ENCODE results near the gene CDCA4. TPM values are rescaled to one million over a fixed set of nuclear protein-coding genes. Genes with fewer than 3 reads are reported as not detected.

Gene CDCA4
- polyA plus RNA-seq, 1 of the 3 experiments (the other 2 are of a cell fraction) = 26.8 TPM

GRCh38 chr14:105041841-105042765 is 21.2 kb upstream of the CDCA4 start:
- ChIA-PET POLR2A (no interaction called here), CTCF (interaction anchor here (1.1 to 8.1 kb wide), 4 partner anchors 12 to 70 kb away, joined by 3 to 284 read pairs (median 33); partner anchors contain the start of gene AHNAK2)
- no peaks in the 10 kb centered on the region for H3K36me3 ChIP-seq (replicated peaks in 1 of 2; ENCODE audit: control insufficient read depth in 1 of 2, insufficient read depth in 2 of 2, low read length in 1 of 2)
- WGBS (ENCODE audit: low lambda C conversion rate) = 94% methylated on average over 22 of the region's 28 CpGs
- H3K27me3 ChIP-seq (ENCODE audit: insufficient read depth) = no peaks in the 10 kb centered on the region
- H3K4me2 ChIP-seq = no peak overlapping the region
- TF ChIP-seq ELF1 (IDR thresholded peaks at IDR 0.05) (no peak), USF2 (IDR thresholded peaks at IDR 0.05; ENCODE audit: borderline replicate concordance, low read depth, low read length) (no peak), GABPA (IDR thresholded peaks at IDR 0.05; ENCODE audit: low read depth) (no peak), JUND (IDR thresholded peaks at IDR 0.05) (no peak), TEAD4 (IDR thresholded peaks at IDR 0.05; ENCODE audit: borderline replicate concordance, insufficient read depth) (no peak), ZBTB33 (IDR thresholded peaks at IDR 0.05; ENCODE audit: borderline replicate concordance, low read depth) (no peak), SIN3A (IDR thresholded peaks at IDR 0.05; ENCODE audit: borderline replicate concordance, low read depth, low read length) (no peak), IRF3 (IDR thresholded peaks at IDR 0.05; ENCODE audit: low read depth, low read length) (no peak), SMC3 (IDR thresholded peaks at IDR 0.05; ENCODE audit: low read depth, low read length) (no peak), MEF2A (IDR thresholded peaks at IDR 0.05; ENCODE audit: borderline replicate concordance, low read depth) (no peak), POLR2AphosphoS5 (IDR thresholded peaks at IDR 0.05; ENCODE audit: low read depth, low read length) (no peak)
- H4K20me1 ChIP-seq (ENCODE audit: insufficient read depth) = no peaks in the 10 kb centered on the region
- H2AFZ ChIP-seq (ENCODE audit: low read depth) = no peak overlapping the region
- no peak for DNase-seq
- no peak overlapping the region for H3K27ac ChIP-seq (ENCODE audit: low read depth in 2 of 2, low read length in 1 of 2)
- peaks cover 0 to 3% of the 10 kb centered on the region in 2 experiments; a peak in 1 of 4 replicates for H3K4me1 ChIP-seq (ENCODE audit: control insufficient read depth in 1 of 2, insufficient read depth in 2 of 2, low read depth in 1 of 2, low read length in 1 of 2)
- H3K4me3 ChIP-seq (ENCODE audit: low read depth in 2 of 2, low read length in 1 of 2) = no peak overlapping the region
- H3K9me2 ChIP-seq = no peaks in the 10 kb centered on the region
- H3F3A ChIP-seq (replicated peaks; ENCODE audit: insufficient read depth) = peaks cover 12% of the 10 kb centered on the region
- no peaks in the 10 kb centered on the region for H3K79me2 ChIP-seq (ENCODE audit: insufficient read depth)
- H3K9me3 ChIP-seq = no peaks in the 10 kb centered on the region
- no peak overlapping the region for H3K9ac ChIP-seq
